Stimulated activated CD4-positive, alpha-beta T cell treated with anti-CD3 and anti-CD28 coated beads, Interleukin-12 subunit alpha, Interleukin-12 subunit beta, amount 100 ng/mL, for 48 hours (primary cell): Measurements from ENCODE around the gene CARMIL1.

Source experiments
- DNase-seq, 3 donors: peaks; one replicate each; pipeline ENCODE4 v3.0.0-alpha.2; 2020; ENCODE audit warnings: low read depth in 2 of 3, low spot score in 1 of 3

The CARMIL1 gene

DNA sequence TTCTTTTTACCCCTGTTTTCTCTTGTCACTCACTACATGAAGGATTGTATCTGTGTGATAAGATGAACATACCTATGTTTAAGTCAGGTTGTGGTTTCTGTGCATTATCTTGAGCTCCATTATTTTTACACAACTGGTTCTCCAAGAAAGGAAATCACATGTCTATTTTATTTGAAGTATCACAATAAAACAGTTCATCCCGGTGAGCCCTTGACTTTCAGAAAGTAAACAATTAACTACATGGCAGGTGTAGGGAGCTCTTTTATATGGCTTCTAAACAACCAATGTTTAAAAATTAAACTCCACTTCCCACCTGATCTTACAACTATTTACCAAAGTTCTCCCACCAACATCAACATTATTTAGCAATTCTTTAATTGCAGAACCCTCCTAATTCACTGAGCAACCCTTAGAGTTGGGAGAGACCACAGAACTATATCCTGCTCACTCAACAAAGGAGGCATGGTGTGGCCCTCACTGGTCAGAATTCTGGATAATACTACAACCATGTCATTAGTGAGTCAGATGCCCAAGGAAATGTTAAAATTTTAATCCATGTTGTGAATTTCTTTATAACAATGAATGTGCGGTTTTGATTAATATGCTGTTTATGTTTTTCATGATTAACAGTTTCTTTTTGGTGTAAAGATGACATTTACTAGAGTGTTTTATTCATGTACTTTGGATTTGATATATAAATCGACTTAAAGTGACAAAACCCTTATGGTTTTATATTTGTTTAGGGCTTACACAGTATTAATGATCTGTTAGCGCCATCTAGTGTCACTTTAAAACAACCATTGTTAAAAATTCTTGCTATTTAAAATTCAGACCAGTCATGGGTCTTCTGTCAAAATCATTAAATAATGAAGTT, 322.9 kb downstream of the CARMIL1 start:
- DNase-seq = no peak

DNA sequence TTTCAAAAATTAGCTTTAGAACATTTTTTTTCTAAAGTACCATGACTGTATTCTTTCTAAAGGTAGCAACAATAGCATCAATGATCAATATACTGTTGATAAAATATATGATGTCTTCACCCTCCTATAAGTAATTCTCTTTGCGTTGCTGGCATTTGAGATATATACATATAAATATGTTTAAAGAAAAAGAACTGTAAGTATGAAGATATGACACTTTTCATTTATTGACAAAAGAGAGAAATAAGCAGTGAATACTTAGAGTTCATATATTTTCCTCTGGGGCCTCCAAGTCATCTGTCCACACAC, 323.5 kb downstream of the CARMIL1 start:
- DNase-seq = no peak

DNA sequence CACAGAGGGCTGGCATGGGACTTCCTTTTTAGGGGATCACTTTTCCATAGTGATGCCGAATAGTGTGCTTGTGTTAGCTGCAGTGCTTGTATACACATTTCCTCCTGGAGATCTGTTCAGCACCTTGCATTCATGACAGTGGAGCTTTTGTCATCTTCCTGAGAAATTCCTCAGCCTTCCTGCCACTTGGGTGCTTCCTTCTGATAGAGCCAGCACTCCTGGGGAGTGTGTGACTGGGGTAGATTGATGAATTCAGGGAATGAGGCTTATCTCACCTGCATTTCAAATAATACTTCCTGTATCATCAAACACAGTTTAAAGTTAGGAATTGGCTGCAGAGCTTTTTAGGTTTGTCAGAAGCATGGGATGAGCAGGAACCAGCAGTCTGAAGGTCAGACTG, 324.1 kb downstream of the CARMIL1 start:
- DNase-seq = no peak

DNA sequence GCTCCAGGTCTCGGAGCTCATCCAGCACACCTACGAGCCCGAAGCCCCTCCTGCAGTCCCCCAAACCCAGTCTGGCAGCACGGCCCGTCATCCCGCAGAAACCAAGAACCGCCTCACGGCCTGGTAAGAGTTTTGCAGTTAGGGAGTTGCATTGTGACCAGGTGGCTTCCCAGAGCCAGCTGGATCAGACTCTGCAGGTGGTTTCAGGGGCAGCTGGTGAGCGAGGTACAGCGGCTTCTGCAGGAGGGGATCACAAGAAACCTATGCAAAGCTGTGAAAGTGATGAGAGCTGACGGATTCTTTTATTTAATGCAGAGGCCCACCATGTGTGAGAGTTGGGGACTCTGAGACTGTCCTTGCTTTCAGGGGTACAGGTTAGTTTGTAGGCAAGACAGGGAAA, 327.0 kb downstream of the CARMIL1 start:
- DNase-seq = no peak

DNA sequence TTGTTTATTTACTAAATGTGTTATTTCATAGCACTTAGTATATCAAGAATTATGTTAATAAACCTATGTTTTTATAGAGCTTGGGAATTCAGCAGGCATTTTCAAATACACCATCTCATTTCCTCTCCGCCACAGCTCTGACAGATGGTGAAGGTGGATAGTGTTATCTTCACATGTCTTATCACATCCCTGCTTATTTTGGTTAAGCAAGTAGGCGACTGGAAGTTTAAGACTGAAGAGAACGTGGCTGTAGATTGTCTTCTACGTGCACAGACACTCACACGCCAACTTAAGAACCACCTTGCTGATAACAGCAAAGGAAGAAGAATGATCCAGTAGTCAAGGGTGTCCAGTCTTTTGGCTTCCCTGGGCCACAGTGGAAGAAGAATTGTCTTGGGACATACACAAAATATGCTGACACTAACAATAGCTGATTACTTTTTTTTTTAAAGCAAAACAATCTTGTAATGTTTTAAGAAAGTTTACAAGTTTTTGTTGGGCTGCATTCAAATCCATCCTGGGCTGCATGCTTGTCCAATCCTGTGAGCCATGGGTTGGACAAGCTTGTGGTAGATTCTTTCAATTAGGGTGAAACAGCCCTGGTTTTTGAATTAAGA, 329.5 kb downstream of the CARMIL1 start:
- no peak for DNase-seq

DNA sequence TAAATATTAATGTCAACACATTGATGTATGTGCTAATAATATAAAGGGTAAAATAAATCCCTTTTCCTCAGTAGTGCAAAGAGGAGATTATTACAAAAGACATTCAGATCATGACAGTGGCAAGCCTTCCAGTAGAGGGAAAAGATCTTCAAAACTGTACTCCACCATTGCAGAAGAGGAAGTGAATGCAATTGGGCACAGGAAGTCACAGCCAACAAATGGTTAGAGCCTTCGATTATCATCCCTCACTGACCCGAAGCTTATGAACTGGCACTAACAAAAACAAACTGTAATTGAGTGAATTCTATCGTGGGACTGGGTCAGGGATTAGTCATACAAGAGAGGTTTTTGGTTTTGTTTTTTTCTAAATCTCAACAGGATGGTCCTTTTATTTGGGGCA, 333.5 kb downstream of the CARMIL1 start:
- DNase-seq = no peak

DNA sequence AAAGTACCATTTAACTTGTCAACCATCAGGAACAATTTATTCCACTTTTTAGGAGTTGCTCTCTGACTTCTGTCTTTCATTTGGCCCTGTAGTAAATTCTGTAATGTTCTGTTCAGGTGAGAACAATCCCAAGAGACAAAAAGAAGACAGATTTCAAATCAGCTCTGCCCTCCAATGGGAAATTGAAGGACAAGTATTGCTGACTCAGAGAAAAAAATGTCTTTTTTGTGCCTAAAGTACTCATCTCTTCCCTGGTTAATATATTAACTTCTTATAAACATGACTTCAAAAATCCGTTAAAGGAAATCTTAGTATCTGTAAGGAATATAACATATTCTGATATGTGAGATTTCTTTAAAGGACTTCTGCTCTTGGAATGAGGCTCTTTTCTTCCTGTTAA, 334.2 kb downstream of the CARMIL1 start:
- no peak for DNase-seq

DNA sequence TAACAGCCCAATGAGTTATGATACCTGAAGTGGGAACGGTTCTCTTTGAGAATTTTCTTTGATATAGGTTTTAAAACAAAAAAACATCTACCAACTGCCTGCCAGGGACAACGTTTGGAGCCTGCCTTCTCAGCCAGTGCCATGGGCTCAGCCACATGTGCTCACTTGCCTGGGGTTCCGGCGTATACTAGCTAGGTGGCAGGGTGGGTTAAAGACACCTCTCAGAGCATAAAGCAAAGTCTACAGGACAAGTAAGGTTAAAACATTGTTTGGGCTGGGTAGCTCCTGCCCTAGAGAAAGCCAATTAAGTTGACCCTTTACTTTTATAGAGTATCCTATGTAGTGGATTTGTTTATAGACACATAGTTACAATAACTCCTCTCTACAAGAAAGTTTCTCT, 334.9 kb downstream of the CARMIL1 start:
- DNase-seq = no peak

DNA sequence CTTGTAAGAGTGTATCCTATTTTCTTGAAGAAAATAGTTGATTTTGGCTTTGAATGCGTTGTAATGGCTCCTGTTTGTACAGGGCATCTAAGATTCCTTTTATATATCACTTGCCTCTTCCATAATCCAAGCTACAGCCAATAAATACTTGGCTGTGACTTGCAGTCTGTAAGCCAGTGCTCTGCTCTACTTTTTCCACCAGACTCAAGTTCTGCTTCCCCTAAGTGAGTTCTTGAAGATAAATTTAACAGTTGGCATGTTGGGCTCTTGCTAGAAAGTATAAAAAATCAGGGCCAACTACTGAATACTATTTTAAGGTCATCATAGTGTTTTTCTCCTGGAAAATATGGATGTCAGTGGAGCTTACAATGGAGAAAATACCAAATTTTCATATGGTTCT, 336.3 kb downstream of the CARMIL1 start:
- no peak for DNase-seq

DNA sequence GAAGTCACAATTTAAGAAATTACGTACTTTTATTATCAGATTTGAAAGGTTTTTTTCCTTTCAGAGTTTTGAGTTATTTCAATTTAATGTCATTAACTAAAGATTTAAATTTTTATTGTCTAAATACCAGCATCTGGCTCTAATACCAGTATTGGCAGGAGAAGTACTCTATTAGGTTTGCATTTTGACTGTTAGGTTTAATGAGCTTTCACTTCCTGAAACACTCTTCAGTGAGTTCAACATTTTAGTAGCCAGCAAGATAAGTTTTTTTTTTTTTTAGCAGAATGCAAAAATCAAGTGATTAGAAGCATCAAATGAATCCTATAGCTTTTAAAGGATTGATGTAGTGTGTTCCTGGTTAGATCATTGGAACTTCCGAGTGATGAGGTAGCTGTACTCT, 338.8 kb downstream of the CARMIL1 start:
- DNase-seq = no peak

DNA sequence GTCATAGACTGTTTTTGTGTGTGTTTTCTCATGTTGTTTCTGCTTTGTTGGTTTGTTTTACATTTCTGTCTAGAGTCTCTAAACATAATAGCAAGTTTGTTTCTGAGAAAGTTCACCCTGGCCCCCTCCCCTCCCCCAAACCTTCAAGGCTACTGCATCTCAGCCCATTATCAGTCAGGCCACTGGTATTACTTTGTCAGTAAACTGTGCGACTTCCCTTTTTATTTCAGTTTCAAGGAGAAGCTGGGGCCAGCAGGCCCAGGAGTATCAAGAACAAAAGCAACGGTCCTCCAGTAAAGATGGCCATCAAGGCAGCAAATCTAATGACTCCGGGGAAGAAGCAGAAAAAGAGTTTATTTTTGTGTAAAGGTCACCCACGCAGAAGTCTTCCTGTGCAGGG, 340.0 kb downstream of the CARMIL1 start:
- DNase-seq = no peak

DNA sequence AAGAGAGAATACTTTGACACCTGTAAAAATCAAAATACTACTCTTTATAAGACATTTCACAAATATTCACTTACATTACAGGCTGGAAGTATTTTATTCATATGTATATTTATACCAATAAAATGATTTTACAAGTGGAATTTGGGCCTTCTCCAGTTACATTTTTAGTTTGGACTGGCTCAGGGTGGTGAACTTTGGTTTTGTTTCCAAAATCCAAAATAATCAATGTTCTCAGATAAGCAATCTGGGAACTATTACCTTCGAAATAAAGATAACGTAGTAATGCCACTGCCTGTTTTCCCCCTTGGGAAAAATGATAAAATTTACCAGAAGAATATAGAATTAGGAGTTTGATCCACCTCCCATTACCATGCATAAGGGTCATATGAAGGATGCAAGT, 341.2 kb downstream of the CARMIL1 start:
- DNase-seq = no peak

DNA sequence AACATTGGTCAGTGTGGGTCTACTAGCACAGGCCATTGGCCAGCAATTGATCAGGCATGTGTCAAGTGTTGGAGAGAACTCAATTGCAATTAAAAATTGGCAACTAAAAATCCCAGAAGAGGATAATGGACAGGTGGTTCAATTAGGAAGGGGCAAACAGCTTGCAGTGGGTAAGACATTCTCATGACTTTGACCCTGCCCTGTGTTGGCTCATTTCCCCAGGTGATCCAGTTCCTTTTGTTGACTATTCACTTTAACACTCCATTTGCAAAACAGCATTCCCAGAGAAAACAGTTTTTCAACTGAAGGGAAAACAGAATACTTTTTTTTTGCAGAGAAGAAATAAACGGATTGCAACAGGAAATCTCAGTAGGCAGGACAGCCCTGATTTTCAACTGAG, 343.9 kb downstream of the CARMIL1 start:
- DNase-seq = no peak

DNA sequence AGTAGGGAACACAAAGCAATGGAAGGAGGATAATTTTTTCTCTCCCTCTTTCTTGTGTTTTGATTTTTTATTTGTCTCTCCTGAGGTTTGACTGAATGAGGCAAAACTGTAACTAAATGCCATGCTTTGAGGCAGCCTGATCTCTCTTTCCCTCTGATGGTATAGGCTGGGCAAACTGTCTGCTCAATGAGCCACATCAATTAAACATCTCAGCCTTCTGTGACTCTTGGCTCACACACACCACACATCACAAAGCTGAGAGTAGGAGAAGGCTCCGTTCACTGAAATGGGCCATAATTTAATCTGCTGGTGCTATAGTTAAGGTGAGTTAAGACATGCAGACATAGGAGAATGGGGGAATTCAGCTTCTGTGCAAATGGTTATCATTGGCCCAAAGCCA, 344.7 kb downstream of the CARMIL1 start:
- no peak for DNase-seq

DNA sequence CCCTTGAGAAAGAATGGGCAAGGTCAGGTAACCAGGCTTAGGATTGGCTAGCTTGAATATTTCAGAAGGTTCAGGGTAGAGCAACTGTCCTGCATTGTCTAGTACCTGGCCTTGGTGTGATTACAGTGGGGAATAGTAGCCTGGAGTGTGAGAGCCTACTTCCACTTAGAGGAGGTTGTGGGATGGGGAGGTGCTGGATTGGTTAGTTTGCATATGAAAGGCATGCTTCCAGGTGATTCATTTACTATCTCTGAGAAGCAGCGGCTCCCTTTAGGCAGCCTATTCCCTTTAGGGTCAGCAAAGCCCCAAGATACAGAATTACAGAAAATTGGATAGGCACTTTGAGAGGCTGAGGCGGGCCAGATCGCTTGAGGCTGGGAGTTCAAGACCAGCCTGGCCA, 347.8 kb downstream of the CARMIL1 start:
- DNase-seq = no peak

DNA sequence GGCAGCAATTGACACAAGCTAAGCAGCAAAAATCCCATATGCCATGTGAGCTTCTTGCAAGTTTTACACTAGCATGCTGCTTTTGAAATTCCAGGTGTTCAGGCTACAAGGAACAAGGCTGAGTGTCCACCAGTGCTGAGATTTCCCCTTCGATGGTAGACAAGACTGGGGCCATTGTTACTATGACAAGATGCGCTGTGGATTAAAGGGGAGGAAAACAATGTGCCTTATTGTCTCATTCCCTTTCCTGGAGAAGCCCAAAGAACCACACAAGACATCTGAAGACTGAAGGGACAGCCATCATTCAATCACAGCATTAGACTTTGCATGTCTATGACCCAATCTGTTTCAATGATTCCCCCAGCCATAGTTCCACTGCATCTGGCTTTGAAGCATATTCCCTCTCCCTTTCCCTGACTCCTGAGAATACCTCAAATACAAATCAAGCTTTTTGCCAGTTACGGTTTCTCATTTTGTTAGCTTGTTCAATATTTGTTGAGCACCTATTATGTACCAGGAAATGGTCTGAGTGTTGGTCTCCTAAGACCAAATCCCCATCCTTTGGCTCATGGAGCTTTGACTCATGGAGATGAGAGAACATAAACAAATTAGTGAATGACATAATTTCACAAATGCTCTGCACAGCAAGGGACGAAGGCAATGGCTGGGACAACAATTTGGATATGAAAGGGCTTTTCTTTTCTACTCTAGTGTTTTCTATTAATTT, 349.5 kb downstream of the CARMIL1 start:
- no peak for DNase-seq

DNA sequence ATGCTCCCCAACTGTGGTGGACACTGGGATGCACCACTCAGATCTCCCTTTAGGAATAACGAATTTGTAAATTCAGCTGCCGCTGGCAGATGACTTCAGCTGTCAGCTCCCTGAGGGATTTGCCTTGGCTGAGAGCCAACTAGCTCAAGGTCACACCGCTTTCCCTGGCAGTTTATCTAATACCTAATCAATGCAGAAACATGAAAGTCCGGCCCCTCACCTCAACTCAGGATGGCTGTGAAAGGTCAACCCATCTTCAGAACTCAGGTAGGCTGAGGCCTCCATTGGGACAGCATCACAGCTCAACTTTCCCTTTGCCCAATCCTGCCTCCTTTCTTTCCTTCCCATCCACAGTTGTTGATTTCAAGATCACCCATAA, 350.0 kb downstream of the CARMIL1 start:
- DNase-seq = no peak

DNA sequence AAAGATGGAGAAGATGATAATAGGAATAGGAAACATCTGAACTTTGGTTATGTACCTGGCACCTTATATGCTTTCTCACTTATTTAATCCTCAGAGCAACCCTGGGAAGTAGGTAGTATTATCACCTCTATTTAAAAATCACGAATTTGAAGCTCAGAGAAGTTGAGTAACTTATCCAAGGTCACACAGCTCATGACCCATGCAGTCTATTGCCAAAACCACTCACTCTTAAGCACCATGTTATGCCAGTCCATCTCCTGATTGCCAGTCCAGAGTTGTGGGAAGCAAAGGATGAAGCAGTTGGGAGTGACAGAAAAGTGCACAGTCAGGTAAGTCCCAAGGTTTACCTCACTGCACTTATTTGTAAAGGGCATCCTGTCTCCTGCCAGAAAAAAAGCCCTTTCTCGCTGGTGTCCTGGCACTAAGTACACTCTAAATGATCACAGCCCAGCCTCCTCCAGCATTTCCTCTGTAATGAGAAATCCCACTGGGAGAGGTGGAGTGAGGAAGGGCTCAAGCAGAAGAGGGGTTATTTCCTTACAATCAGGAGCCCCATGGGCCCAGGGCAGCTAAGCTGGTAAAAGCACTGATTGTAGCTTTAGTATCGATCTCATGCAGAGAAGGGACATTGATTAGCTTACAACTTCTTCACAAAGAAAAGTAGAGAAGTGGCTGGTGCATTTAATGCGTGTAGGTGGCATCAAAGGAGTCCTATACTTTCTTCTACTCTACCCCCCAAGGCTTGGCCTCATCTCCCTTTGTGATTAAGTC, 351.5 kb downstream of the CARMIL1 start:
- no peak for DNase-seq

DNA sequence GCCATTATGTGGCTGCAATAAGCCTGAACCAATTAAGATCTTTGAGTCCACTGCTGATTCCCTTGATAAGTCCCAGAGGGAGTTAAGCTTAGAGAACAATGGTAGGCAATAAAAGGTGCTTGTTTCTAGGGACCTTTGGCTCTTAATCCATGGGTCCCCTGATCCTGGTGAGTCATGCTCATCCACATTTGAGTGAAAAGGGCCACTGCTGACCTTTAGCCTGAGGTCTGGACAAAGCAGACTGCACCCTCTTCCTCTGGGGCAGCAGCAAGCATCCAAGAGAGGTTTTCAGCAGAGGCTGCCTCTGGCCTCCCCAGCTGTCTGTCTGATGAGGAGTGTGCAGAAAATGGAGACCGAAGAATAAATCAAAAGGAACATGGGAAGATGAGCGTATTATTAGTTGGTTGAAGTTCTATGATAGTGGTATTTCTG, 356.7 kb downstream of the CARMIL1 start:
- DNase-seq = no peak

DNA sequence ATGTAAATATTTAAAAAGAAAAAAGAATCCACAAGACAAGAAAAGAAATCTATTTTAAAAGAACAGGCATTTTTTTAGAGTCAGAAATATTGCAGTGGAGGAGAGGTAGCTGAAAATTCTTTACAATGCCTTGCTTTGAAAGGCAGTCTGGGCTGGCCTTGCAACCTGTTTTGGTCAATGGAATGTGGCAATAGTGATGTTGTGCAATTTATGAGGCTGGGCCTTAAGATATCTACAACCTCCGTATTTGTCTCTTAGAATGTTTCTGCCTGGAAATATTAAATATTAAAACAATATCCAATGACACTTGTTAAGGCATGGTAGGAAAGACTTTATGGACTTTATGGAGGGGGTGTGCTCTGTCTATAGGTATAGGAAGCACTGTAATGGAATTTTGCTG, 358.0 kb downstream of the CARMIL1 start:
- DNase-seq = no peak

DNA sequence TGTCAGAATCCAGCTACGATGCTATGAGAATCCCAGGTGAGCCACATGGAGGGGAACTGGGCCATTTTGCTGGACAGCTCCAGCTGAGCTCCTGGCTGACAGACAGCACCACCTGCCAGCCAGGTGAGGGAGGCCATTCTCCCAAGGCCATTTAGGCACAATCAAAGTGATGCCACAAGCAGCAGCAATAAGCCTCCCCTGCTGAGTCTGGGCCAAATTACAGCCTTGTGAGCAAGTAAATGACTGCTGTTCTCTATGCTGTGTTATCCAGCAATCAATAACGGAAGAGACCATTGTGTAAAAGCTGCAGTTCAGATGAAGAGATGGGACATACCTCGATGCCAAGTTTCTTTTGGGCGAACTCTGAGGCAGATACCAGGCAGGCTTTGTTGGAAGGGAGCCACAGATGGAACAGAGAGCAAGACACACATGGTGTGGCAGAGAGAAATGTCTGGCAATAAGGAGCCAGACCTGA, 358.8 kb downstream of the CARMIL1 start:
- DNase-seq = no peak

DNA sequence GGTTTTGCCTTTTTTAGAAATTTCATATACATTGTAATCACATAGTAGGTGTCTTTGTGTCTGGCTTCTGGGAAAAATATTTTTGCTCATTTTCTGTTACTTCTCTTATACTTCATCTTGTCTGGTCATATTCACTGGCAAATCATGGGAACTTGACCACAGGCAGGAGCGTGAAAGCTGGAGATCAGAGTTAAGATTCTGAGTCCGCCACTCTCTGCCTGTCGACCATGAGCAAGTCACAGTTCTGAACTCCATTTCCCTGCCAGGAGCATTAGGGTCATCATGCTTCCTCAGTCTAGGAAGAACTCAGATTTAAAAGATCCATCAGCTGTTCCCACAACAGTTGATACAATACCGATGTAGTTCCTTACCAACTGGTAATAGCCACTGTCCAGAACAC, 360.5 kb downstream of the CARMIL1 start:
- no peak for DNase-seq
